Caco-2 (cell line): ENCODE results near the gene LRRC75A. TPM values are rescaled to one million over a fixed set of nuclear protein-coding genes. Genes with fewer than 3 reads are reported as not detected.

Experiments used
- BruUV-seq: library from RNA; stranded (reverse); fragments of 400-500 nt; replicated peaks from 2 replicates; lab custom pipeline; 2021; lab: Mats Ljungman, UMichigan
- CTCF ChIA-PET: fragments of 300-600 bp; sonication (Branson Sonifier 250); formaldehyde crosslinking; loops from one replicate; lab custom pipeline; 2022; ENCODE audit warnings: antibody characterized with exemption; lab: Charles Lee
- POLR2A ChIA-PET: fragments of 300-600 bp; sonication (Branson Sonifier 250); formaldehyde crosslinking; loops from one replicate; lab custom pipeline; 2022; ENCODE audit warnings: antibody characterized with exemption; lab: Charles Lee
- DNase-seq, 2 experiments: peaks; one replicate each; pipeline versions ENCODE4 v3.0.0 to v3.0.0-alpha.2; 2020 to 2022
- H3K27me3 ChIP-seq: replicated peaks from 2 replicates; pipeline ENCODE4 v1.6.0; 2011; ENCODE audit warnings: low read length; ENCODE audit not compliant: control insufficient read depth, insufficient read depth
- H3K36me3 ChIP-seq: 2 replicates; pipeline ENCODE4 v1.5.1; 2011; ENCODE audit warnings: low read length; ENCODE audit not compliant: control insufficient read depth, insufficient read depth
- H3K4me1 ChIP-seq: fragments of 250-450 bp; sonication (Bioruptor Pico); 2 replicates; pipeline ENCODE4 v1.5.1; 2020; ENCODE audit warnings: mild to moderate bottlenecking
- H3K4me3 ChIP-seq: 2 replicates; pipeline ENCODE4 v1.5.1; 2011; ENCODE audit warnings: low read depth, mild to moderate bottlenecking, control low read depth, low read length
- H3K9me3 ChIP-seq: fragments of 250-450 bp; sonication (Bioruptor Pico); 2 replicates; pipeline ENCODE4 v1.5.1; 2020; ENCODE audit warnings: mild to moderate bottlenecking, moderate library complexity
- H3K27ac Mint-ChIP-seq: one replicate; pipeline ENCODE4 v1.8.0; 2022; ENCODE audit warnings: mixed read lengths; ENCODE audit not compliant: unreplicated experiment
- H3K27me3 Mint-ChIP-seq: one replicate; pipeline ENCODE4 v1.8.0; 2022; ENCODE audit warnings: mixed read lengths; ENCODE audit not compliant: insufficient read depth, unreplicated experiment
- H3K36me3 Mint-ChIP-seq: one replicate; pipeline ENCODE4 v1.8.0; 2022; ENCODE audit warnings: mild to moderate bottlenecking, mixed read lengths; ENCODE audit not compliant: insufficient read depth, unreplicated experiment
- H3K4me1 Mint-ChIP-seq: one replicate; pipeline ENCODE4 v1.8.0; 2022; ENCODE audit warnings: low read depth, mixed read lengths; ENCODE audit not compliant: unreplicated experiment
- H3K4me3 Mint-ChIP-seq: one replicate; pipeline ENCODE4 v1.8.0; 2022; ENCODE audit warnings: mild to moderate bottlenecking, moderate library complexity, mixed read lengths; ENCODE audit not compliant: unreplicated experiment
- H3K9me3 Mint-ChIP-seq: one replicate; pipeline ENCODE4 v1.8.0; 2022; ENCODE audit warnings: mixed read lengths; ENCODE audit not compliant: unreplicated experiment
- intact Hi-C: fragments of 100-400 bp; cut with micrococcal nuclease; formaldehyde crosslinking; loops from one replicate; pipeline ENCODE4 v1.10.0; 2022; ENCODE audit not compliant: unreplicated experiment
- total RNA-seq: library from RNA; stranded (reverse); gene quantifications from 2 replicates; pipeline ENCODE4 v1.2.3, GENCODE V29; 2022
- TF ChIP-seq, protein P1 (sequence below), 2 experiments: fragments of 200-600 bp in 1 of 2; IDR thresholded peaks; 1 replicate in 1 of 2; 2 replicates in 1 of 2; pipeline versions ENCODE4 v1.5.1 to v1.8.0; 2011 to 2022; ENCODE audit warnings: antibody characterized with exemption in 1 of 2, control low read depth in 1 of 2, inconsistent platforms in 1 of 2, low read depth in 1 of 2, low read length in 1 of 2, mild to moderate bottlenecking in 1 of 2, moderate library complexity in 1 of 2; ENCODE audit not compliant: insufficient read depth in 1 of 2, severe bottlenecking in 1 of 2, unreplicated experiment in 1 of 2

Gene LRRC75A
- total RNA-seq, 1 experiment from 2014 or later = 4.5 TPM

DNA sequence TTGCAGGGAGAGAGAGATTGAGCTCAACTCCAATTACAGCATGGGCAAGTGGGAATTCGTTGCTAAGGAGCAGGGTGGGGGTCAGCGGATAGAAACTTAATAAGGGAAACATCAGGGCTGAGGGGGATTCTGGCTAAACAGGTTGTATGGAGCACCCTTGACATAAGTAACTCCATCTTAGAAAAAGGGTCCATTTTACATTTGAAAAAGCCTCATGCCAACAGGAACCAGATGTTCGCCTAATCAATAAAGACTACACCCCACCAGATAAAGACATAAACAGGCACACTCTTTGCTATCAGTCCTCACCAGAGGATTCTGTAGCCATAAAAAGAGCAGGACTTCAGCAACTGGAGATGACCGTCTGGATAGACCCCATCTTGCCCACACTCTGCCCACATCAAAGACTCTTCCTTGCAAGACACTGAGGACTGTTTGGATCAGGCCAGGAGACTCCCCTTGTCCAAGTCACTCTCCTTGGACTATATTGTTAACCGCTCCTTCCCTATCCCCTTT lies 1.6 kb upstream of the LRRC75A start:
- H3K9me3 Mint-ChIP-seq = no peaks in the 10 kb centered on the region
- intact Hi-C loops = no loop called here
- TF ChIP-seq, protein P1, sequence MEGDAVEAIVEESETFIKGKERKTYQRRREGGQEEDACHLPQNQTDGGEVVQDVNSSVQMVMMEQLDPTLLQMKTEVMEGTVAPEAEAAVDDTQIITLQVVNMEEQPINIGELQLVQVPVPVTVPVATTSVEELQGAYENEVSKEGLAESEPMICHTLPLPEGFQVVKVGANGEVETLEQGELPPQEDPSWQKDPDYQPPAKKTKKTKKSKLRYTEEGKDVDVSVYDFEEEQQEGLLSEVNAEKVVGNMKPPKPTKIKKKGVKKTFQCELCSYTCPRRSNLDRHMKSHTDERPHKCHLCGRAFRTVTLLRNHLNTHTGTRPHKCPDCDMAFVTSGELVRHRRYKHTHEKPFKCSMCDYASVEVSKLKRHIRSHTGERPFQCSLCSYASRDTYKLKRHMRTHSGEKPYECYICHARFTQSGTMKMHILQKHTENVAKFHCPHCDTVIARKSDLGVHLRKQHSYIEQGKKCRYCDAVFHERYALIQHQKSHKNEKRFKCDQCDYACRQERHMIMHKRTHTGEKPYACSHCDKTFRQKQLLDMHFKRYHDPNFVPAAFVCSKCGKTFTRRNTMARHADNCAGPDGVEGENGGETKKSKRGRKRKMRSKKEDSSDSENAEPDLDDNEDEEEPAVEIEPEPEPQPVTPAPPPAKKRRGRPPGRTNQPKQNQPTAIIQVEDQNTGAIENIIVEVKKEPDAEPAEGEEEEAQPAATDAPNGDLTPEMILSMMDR (IDR thresholded peaks at IDR 0.05; ENCODE audit: insufficient read depth in 1 of 2, low read depth in 1 of 2, low read length in 1 of 2, severe bottlenecking in 1 of 2, unreplicated experiment in 1 of 2) = no peak
- Histone ChIP-seq H3K4me1 (peaks cover 16% of the 10 kb centered on the region), H3K36me3 (no peaks in the 10 kb centered on the region), H3K27me3 (no peaks in the 10 kb centered on the region), H3K4me3 (no peak overlapping the region), H3K9me3 (no peaks in the 10 kb centered on the region)
- peaks cover 3% of the 10 kb centered on the region for H3K27me3 Mint-ChIP-seq
- no peak overlapping the region for H3K27ac Mint-ChIP-seq
- no peaks in the 10 kb centered on the region for H3K36me3 Mint-ChIP-seq
- no TSS peak for BruUV-seq
- ChIA-PET POLR2A (no interaction called here), CTCF (interaction anchor here (0.6 kb wide), 1 partner anchor 40 kb away, joined by 3 read pairs; no protein-coding TSS in a partner anchor)
- H3K4me3 Mint-ChIP-seq = no peak overlapping the region
- no peak for DNase-seq
- no peaks in the 10 kb centered on the region for H3K4me1 Mint-ChIP-seq

GRCh38 chr17:16492613-16493530 lies 879 bp upstream of the LRRC75A start:
- TF ChIP-seq, protein P1 (IDR thresholded peaks at IDR 0.05; ENCODE audit: insufficient read depth in 1 of 2, low read depth in 1 of 2, low read length in 1 of 2, severe bottlenecking in 1 of 2, unreplicated experiment in 1 of 2) = no peak
- H3K27me3 ChIP-seq = no peaks in the 10 kb centered on the region
- BruUV-seq = no TSS peak
- ChIA-PET POLR2A (no interaction called here), CTCF (interaction anchor here (0.6 to 1.5 kb wide), 2 partner anchors 28 to 39 kb away, joined by 3 to 6 read pairs; no protein-coding TSS in a partner anchor)
- intact Hi-C loops = loop anchor here (1.0 kb wide), 1 partner anchor 12 kb away; no protein-coding TSS in a partner anchor
- peak overlapping the region; percentile 35 for H3K4me3 ChIP-seq
- Mint-ChIP-seq H3K9me3 (no peaks in the 10 kb centered on the region), H3K36me3 (no peaks in the 10 kb centered on the region), H3K27me3 (peaks cover 3% of the 10 kb centered on the region), H3K27ac (no peak overlapping the region), H3K4me1 (no peaks in the 10 kb centered on the region), H3K4me3 (peak overlapping the region; percentile 63)
- no peaks in the 10 kb centered on the region for H3K36me3 ChIP-seq
- DNase-seq = no peak
- H3K9me3 ChIP-seq = no peaks in the 10 kb centered on the region
- peaks cover 23% of the 10 kb centered on the region for H3K4me1 ChIP-seq

DNA sequence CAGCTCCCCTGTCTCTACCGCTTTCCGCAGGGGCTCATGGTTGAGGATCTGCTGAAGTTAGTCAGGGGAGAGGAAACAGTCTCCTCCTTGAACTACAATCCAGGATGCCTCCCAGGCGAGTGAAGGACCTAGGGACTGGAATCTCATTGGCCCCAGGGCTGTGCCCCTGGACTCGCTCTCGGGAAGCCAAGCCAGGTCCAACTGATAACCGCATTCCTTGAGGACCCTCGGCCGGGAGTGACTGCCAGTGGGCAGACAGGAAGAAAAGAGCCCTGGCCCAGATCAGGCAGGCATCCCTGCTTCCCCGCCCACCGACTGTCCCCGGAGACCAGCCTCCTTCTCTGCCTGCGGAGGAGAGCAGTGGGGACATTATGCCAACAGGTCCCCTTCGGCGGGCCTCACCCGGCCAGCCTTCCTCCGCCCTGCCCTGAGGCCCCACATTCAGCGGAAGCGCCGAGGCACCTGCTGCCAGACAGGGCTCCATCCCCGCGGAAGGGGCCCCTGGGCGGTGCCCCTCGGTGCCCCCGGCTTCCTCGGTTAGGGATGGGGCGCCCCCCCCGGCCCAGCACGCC lies 776 bp downstream of the LRRC75A start:
- H3K4me3 ChIP-seq = peak overlapping the region; percentile 59
- H3K9me3 Mint-ChIP-seq = no peaks in the 10 kb centered on the region
- H3K9me3 ChIP-seq = no peaks in the 10 kb centered on the region
- peaks cover 27% of the 10 kb centered on the region for H3K4me1 ChIP-seq
- DNase-seq = peak in 1 of 2 experiments; percentile 25
- ChIA-PET CTCF (no interaction called here), POLR2A (no interaction called here)
- H3K4me3 Mint-ChIP-seq = peak overlapping the region; percentile 63
- BruUV-seq = no TSS peak
- H3K36me3 Mint-ChIP-seq = no peaks in the 10 kb centered on the region
- TF ChIP-seq, protein P1 (IDR thresholded peaks at IDR 0.05; ENCODE audit: insufficient read depth in 1 of 2, low read depth in 1 of 2, low read length in 1 of 2, severe bottlenecking in 1 of 2, unreplicated experiment in 1 of 2) = no peak
- intact Hi-C loops = no loop called here
- peaks cover 3% of the 10 kb centered on the region for H3K27me3 Mint-ChIP-seq
- H3K27ac Mint-ChIP-seq = no peak overlapping the region
- H3K36me3 ChIP-seq = no peaks in the 10 kb centered on the region
- no peaks in the 10 kb centered on the region for H3K4me1 Mint-ChIP-seq
- H3K27me3 ChIP-seq = no peaks in the 10 kb centered on the region
